Endothelial cell of hepatic sinusoid (primary cell): ENCODE measurements around the gene TICAM2.

Experiments
- in situ Hi-C: cut with HindIII; loops from 2 replicates; pipeline ENCODE4 v1.10.0; 2017; ENCODE audit warnings: low sequenced_read_pairs

Gene TICAM2

DNA sequence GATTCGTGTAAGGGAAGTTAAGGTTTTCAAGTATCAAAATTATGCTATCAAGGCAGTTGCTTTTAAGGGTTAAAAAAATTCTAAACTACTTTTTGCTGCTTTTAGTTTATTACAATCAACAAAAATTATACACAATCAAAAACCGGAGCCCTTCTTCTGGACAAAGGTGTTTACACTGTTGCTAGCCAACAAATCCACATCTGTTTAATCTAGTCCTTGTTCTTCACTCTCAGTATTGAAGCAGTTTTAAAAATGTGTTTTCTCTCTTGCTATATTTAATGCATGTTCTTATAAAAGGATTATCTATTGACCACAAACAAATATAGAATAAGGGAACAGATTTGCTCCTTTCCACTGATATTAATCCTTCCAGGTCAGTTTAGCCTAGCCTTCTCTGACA, 60.2 kb downstream of the TICAM2 start:
- in situ Hi-C loops, result loop anchor here (5.0 kb wide), 1 partner anchor 65 kb away; no protein-coding TSS in a partner anchor

DNA sequence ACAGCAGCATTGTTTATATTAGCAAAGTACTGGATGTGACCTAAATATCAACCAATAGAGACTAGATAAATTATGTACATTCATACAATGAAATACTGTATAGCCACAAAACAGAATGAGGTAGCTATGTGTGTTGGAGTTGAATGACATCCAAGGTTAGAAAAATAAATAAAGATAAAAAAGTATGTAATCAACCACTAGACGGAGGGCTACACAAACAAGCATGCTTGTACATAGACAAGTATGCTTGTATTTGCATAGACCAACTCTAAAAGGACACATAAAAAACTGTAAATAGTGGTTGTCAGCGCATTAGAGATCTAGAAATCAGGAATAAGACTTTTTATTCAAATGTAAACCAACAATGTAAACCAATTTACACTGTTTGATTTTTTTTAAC, 60.7 kb downstream of the TICAM2 start:
- in situ Hi-C loops, result loop anchor here (5.0 kb wide), 1 partner anchor 66 kb away; no protein-coding TSS in a partner anchor

DNA sequence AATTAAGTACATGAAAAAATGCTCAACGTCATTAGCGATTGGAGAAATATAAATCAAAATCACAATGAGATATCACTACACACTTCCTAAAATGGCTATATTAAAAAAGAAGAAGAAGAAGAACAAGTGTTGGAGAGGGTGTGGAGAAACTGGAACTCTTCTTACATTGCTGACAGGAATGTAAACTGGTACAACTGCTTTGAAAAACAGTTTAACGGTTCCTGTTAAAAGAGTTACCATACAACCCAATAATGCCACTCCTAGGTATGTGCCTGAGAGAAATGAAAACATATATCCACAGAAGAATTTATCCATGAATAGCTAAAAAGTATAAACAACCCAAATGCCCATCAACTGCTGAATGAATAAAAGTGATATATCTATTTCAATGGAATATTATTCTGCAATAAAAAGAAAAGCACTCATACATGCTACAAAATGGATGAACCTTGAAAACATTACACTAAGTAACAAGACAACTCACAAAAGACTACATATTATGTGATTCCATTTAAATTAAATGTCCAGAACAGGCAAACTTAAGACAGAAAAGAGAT, 66.7 kb downstream of the TICAM2 start:
- in situ Hi-C loops, result no loop called here

DNA sequence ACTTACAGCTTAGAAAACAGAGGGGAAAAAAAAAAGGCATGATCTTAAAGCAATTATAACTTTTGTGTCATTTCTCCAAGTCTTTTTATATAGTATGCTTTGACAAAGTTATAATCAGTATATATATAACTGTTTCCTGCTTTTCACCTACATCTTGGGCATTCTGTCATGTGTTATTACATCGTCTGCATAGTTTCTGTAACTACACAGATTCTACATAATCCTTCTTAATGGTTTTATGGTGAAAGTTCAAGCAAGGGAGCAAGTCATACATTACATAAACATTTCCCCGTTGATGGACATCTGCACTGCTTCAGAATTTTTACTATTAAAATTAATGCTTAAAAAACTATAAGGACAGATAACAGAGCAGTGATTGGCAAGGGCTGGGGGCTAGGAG, 69.8 kb downstream of the TICAM2 start:
- in situ Hi-C loops, result no loop called here

DNA sequence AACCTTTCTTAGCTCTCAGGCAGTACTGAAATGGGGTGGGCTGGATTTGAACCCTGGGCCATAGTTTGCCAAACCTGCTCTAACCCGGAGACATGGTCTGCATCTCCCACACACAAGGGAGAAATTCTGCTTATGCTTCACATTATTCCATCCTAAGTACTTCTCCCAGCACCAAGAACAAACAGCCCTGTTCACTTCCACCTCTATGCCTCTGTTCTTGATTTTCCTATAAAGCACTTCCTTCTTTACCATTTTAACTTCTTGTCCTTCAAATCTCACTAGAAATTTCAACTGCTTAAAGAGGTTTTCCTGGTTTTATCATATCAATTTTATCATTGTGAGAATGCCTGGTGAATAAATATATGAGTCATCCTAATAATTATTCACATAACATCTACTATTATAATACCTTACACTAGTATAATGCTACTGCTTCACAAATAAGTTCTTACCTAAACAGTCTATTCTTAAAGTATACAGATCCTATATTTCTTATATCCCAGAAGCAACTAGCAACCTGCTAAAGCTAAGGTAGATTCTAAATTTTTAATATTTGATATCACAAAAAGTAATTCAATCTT, 70.4 kb downstream of the TICAM2 start:
- in situ Hi-C loops, result no loop called here

DNA sequence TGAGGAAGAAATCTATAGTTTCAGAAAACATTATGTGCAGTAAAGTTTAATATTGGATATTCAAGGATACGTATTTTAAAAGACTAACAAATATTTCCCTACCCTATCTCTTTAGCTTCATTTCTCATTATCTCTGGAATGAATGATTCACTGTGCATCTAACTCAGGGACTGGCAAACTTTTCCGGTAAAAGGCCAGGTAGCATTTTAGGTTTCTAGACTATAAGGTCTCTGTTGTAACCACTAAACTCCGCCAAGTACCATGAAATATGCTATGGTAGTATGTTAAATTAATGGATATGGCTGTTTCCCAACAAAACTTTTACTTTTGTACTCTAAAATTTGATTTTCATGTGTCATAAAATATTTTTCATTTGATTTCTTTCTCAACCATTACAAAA, 70.9 kb downstream of the TICAM2 start:
- in situ Hi-C loops, result no loop called here

DNA sequence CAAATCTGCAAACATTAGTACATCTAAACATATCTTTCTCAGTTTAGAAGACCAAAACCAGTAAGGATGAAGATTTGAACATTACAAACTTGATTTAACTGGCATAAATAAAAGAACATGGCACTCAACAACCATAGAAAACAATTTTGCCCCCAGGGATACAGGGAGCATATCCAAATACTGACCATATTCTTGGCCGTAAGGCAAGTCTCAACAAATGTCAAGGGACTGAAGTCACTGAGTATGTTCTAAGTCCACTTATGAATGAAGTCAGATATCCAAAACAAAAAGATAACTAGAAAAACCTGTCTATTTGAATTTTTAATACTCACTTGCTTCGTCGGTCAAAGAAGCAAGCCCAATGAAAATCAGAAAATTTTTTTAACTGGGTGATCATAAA, 71.9 kb downstream of the TICAM2 start:
- in situ Hi-C loops, result no loop called here
